Measurements from ENCODE around the gene PRDM16.

PRDM16 gene

DNA sequence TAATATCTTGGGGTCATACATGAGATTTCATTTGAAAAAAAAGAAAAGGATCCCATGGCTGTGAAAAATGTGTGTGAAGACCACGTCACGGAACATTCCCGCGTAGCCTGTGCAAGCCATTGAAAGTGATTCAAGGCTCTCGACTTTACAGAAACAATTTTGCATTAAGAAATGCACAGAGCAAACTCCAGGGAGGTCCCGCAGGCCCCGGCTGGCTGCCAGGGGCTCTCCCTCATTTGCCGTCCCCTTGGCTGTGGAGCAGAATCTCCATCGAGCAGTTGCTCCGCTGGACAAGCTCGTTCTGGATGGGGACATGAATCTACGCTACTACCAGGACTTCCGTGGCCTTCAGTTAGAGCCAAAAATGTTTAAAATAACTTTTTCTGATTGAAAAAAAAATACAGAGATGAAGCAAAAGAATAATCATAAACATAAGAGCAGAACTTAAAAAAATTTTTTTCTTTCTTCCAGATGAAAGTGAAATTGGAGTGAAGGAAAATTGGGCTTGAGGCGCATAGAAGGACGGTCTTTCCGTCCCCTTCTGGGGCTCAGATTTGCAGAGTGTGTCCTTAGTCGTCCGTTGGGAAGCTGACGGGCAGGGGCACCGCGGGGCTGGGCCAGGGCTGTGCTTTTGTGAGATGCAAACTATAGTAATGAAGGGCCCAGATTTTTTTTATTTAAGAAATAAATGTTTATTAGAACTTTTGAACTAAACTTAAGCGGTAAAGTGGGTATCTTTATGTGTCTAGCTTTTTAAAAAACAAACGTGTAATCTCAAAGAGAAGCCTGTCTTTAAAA lies 317.4 kb downstream of the PRDM16 start:
- H3K9me3 ChIP-seq (ENCODE audit: control insufficient read depth in 2 of 2, low read length in 2 of 2): no peaks in the 10 kb centered on the region

DNA sequence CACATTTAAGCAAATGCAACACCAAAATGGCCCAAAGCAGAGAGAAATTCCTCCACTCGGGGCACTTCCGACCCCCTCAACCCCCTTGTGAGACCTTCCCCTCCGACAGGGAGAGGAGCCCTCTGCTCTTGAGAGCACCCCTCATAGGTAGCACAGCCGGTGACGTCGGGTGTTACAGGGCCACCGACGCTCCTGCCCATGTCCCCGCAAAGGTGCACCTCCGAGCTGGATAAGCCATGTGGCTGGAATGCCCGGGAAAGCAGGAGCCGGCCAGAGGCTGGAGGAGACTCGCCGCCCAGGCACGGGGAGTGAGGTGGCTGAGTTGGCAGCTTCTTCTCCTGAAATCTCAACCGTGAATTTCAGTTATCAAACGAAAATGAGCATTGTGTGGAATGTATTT lies 318.4 kb downstream of the PRDM16 start:
- Histone ChIP-seq H3K4me3 (ENCODE audit: low read length in 2 of 2) (no peak overlapping the region), H3K4me1 (ENCODE audit: control insufficient read depth in 2 of 2, insufficient read depth in 2 of 2, low read length in 2 of 2) (no peaks in the 10 kb centered on the region), H3K27ac (ENCODE audit: low read depth in 2 of 2, low read length in 2 of 2) (no peak overlapping the region), H3K9ac (ENCODE audit: low read depth in 1 of 2, low read length in 2 of 2) (no peak overlapping the region), H3K9me3 (ENCODE audit: control insufficient read depth in 2 of 2, low read length in 2 of 2) (no peaks in the 10 kb centered on the region), H3K36me3 (ENCODE audit: control insufficient read depth in 2 of 2, insufficient read depth in 2 of 2, low read length in 2 of 2) (no peaks in the 10 kb centered on the region), H3K27me3 (ENCODE audit: control insufficient read depth in 2 of 2, insufficient read depth in 2 of 2, low read length in 2 of 2) (no peaks in the 10 kb centered on the region)

More for the DNA sequence above, 317.4 kb downstream of the PRDM16 start:
- no peaks in the 10 kb centered on the region for H3K27me3 ChIP-seq (ENCODE audit: control insufficient read depth in 2 of 2, insufficient read depth in 2 of 2, low read length in 2 of 2)
- no peaks in the 10 kb centered on the region for H3K4me1 ChIP-seq (ENCODE audit: control insufficient read depth in 2 of 2, insufficient read depth in 2 of 2, low read length in 2 of 2)
- H3K27ac ChIP-seq (ENCODE audit: low read depth in 2 of 2, low read length in 2 of 2): no peak overlapping the region
- H3K4me3 ChIP-seq (ENCODE audit: low read length in 2 of 2): no peak overlapping the region
- no peaks in the 10 kb centered on the region for H3K36me3 ChIP-seq (ENCODE audit: control insufficient read depth in 2 of 2, insufficient read depth in 2 of 2, low read length in 2 of 2)
- no peak overlapping the region for H3K9ac ChIP-seq (ENCODE audit: low read depth in 1 of 2, low read length in 2 of 2)

DNA sequence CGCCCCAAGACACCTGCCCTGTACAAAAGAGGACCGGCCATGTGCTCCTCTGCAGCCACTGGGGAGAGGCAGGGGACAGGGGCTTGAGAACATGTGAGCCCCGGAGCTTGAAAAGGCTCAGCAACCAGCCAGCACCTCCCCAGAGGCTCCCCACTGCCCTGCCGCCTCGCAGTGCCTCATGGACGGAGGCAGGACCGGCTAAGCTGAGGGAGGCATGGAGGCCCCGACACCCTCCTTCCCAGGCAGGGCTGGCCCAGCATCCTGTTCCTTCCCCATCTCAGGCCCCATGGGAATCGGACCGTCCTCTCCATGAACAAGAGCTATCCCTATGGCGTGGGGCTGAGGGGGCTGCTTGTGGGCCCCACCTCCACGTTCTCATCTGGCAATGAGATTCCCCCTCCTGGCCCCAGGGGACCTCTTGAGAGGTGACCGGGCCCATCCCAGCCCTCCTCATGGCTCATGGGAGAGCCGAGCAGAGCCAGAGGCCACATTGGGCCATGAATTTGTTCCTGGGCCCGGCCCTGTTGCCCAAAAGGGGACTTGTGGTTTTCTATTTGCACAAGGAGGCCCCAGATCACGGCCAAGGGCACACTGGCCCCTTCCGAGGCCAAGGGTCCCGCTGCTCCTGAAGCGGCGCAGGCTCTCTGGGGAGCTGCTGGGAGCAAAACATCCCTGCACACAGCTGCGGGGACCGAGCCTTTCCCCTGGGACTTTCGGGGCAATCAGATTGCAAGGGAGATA lies 320.3 kb downstream of the PRDM16 start:
- Histone ChIP-seq H3K4me1 (ENCODE audit: control insufficient read depth in 2 of 2, insufficient read depth in 2 of 2, low read length in 2 of 2) (peaks cover 5 to 8% of the 10 kb centered on the region in 2 donors), H3K9ac (ENCODE audit: low read depth in 1 of 2, low read length in 2 of 2) (no peak overlapping the region), H3K27ac (ENCODE audit: low read depth in 2 of 2, low read length in 2 of 2) (no peak overlapping the region), H3K27me3 (ENCODE audit: control insufficient read depth in 2 of 2, insufficient read depth in 2 of 2, low read length in 2 of 2) (peaks cover 8 to 10% of the 10 kb centered on the region in 2 donors), H3K4me3 (ENCODE audit: low read length in 2 of 2) (no peak overlapping the region), H3K9me3 (ENCODE audit: control insufficient read depth in 2 of 2, low read length in 2 of 2) (no peaks in the 10 kb centered on the region), H3K36me3 (ENCODE audit: control insufficient read depth in 2 of 2, insufficient read depth in 2 of 2, low read length in 2 of 2) (no peaks in the 10 kb centered on the region)

DNA sequence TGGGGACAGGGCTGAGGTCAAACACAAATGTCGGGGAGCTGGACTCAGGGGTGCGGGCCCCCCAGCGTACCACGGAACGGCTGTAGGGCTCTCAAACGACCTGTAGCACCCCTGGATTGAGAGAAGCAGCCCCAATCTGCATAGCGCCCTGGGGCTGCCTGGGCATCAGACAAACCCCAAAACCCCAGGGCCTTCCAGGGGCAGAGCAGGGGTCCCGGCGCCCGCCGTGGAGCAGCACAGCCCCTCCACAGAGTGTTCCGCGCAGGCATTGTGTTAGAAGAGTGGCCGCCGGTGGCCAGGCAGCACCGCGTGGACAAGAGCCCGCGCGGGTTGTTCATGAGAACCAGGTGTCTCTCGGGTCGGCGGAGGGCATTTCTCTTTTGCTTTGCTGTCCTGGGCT lies 321.3 kb downstream of the PRDM16 start:
- H3K36me3 ChIP-seq (ENCODE audit: control insufficient read depth in 2 of 2, insufficient read depth in 2 of 2, low read length in 2 of 2): no peaks in the 10 kb centered on the region
- no peak overlapping the region for H3K27ac ChIP-seq (ENCODE audit: low read depth in 2 of 2, low read length in 2 of 2)

GRCh38 chr1:3391711-3392110 lies 322.7 kb downstream of the PRDM16 start:
- Histone ChIP-seq H3K27ac (ENCODE audit: low read depth in 2 of 2, low read length in 2 of 2) (no peak overlapping the region), H3K36me3 (ENCODE audit: control insufficient read depth in 2 of 2, insufficient read depth in 2 of 2, low read length in 2 of 2) (no peaks in the 10 kb centered on the region), H3K4me3 (ENCODE audit: low read length in 2 of 2) (no peak overlapping the region), H3K27me3 (ENCODE audit: control insufficient read depth in 2 of 2, insufficient read depth in 2 of 2, low read length in 2 of 2) (peaks cover 13 to 15% of the 10 kb centered on the region in 2 donors), H3K9ac (ENCODE audit: low read depth in 1 of 2, low read length in 2 of 2) (no peak overlapping the region), H3K9me3 (ENCODE audit: control insufficient read depth in 2 of 2, low read length in 2 of 2) (no peaks in the 10 kb centered on the region), H3K4me1 (ENCODE audit: control insufficient read depth in 2 of 2, insufficient read depth in 2 of 2, low read length in 2 of 2) (peaks cover 5 to 8% of the 10 kb centered on the region in 2 donors)

More for the DNA sequence above, 321.3 kb downstream of the PRDM16 start:
- H3K27me3 ChIP-seq (ENCODE audit: control insufficient read depth in 2 of 2, insufficient read depth in 2 of 2, low read length in 2 of 2): peaks cover 13 to 14% of the 10 kb centered on the region in 2 donors
- H3K9ac ChIP-seq (ENCODE audit: low read depth in 1 of 2, low read length in 2 of 2): no peak overlapping the region
- no peaks in the 10 kb centered on the region for H3K9me3 ChIP-seq (ENCODE audit: control insufficient read depth in 2 of 2, low read length in 2 of 2)
- no peak overlapping the region for H3K4me3 ChIP-seq (ENCODE audit: low read length in 2 of 2)
- H3K4me1 ChIP-seq (ENCODE audit: control insufficient read depth in 2 of 2, insufficient read depth in 2 of 2, low read length in 2 of 2): peaks cover 5 to 8% of the 10 kb centered on the region in 2 donors

- no peaks in the 10 kb centered on the region for H3K36me3 ChIP-seq (ENCODE audit: control insufficient read depth in 2 of 2, insufficient read depth in 2 of 2, low read length in 2 of 2)
- H3K4me3 ChIP-seq (ENCODE audit: low read length in 2 of 2): peak overlapping the region; percentile 23 to 26
- peak overlapping the region in 1 of 2 donors; percentile 13 for H3K27ac ChIP-seq (ENCODE audit: low read depth in 2 of 2, low read length in 2 of 2)
- H3K9ac ChIP-seq (ENCODE audit: low read depth in 1 of 2, low read length in 2 of 2): no peak overlapping the region
- peaks cover 13 to 15% of the 10 kb centered on the region in 2 donors for H3K27me3 ChIP-seq (ENCODE audit: control insufficient read depth in 2 of 2, insufficient read depth in 2 of 2, low read length in 2 of 2)
- peaks cover 5 to 8% of the 10 kb centered on the region in 2 donors for H3K4me1 ChIP-seq (ENCODE audit: control insufficient read depth in 2 of 2, insufficient read depth in 2 of 2, low read length in 2 of 2)
- no peaks in the 10 kb centered on the region for H3K9me3 ChIP-seq (ENCODE audit: control insufficient read depth in 2 of 2, low read length in 2 of 2)
Observed at GRCh38 chr1:3393024-3393986, 324.3 kb downstream of the PRDM16 start.

DNA sequence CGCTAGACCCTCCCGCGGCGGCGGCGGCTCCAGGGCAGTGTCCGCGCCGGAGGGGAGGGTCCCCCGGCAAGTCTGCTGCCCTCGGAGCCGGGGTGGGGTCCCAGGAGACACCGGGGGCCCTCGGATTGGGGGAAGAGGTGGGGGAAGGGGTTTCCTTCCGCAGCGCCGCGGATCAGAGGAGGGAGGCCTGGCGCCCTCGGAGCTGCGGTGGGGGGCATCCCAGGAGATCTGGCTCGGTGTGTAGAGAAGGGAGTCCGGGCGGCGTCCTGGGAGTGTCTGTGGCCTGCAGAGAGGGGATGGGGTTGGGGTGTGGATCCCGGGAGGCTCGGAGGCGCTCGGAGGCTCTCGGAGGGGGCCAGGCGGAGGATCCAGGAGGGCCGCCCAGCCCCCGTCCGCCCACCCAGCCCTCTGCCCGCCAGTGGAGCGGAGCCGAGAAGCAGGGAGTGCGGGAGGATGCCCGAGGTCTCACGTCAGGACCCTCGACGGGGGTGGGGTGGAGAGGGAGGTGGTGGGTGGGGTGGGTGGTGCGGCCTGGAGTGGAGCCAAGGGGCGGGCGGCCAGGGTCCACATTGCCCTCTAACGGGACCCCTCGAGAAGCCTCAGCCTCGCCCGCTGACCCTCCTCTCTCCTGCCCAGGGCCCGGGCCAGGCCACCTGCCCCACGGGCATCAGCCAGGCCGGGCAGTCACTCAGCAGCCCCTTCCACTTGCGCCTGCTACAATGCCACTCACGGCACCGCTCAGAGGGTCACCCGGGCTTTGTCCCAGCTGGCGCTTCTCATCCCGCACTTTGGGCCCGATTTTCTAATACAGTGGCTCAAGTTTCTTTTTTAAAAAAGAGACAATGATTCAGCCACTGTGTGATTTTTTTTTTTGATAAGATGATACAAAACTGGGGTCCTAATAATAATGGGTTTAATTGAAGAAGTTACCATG lies 325.3 kb downstream of the PRDM16 start:
- Histone ChIP-seq H3K36me3 (ENCODE audit: control insufficient read depth in 2 of 2, insufficient read depth in 2 of 2, low read length in 2 of 2) (no peaks in the 10 kb centered on the region), H3K4me3 (ENCODE audit: low read length in 2 of 2) (no peak overlapping the region), H3K27ac (ENCODE audit: low read depth in 2 of 2, low read length in 2 of 2) (no peak overlapping the region), H3K9me3 (ENCODE audit: control insufficient read depth in 2 of 2, low read length in 2 of 2) (no peaks in the 10 kb centered on the region), H3K27me3 (ENCODE audit: control insufficient read depth in 2 of 2, insufficient read depth in 2 of 2, low read length in 2 of 2) (peaks cover 13 to 15% of the 10 kb centered on the region in 2 donors), H3K9ac (ENCODE audit: low read depth in 1 of 2, low read length in 2 of 2) (no peak overlapping the region), H3K4me1 (ENCODE audit: control insufficient read depth in 2 of 2, insufficient read depth in 2 of 2, low read length in 2 of 2) (peaks cover 5 to 8% of the 10 kb centered on the region in 2 donors)

DNA sequence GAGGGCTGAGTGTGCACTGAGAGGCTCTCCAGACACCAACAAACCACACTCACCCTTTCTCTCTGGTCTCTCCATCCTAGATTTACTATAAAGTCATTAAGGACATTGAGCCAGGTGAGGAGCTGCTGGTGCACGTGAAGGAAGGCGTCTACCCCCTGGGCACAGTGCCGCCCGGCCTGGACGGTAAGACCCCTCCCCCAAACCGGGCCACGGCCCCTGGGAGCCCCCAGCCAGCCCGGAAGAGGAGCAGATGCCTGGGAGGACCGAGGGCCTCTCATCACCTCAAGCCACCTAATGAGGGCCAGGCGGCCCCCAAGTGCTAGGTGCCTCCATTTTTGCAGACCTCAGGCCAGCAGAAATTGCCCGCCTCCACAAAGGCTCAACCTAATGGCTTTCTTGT lies 327.4 kb downstream of the PRDM16 start:
- Histone ChIP-seq H3K36me3 (ENCODE audit: control insufficient read depth in 2 of 2, insufficient read depth in 2 of 2, low read length in 2 of 2) (no peaks in the 10 kb centered on the region), H3K27me3 (ENCODE audit: control insufficient read depth in 2 of 2, insufficient read depth in 2 of 2, low read length in 2 of 2) (peaks cover 13 to 15% of the 10 kb centered on the region in 2 donors), H3K27ac (ENCODE audit: low read depth in 2 of 2, low read length in 2 of 2) (no peak overlapping the region), H3K4me1 (ENCODE audit: control insufficient read depth in 2 of 2, insufficient read depth in 2 of 2, low read length in 2 of 2) (peaks cover 5 to 8% of the 10 kb centered on the region in 2 donors), H3K9ac (ENCODE audit: low read depth in 1 of 2, low read length in 2 of 2) (no peak overlapping the region), H3K4me3 (ENCODE audit: low read length in 2 of 2) (no peak overlapping the region), H3K9me3 (ENCODE audit: control insufficient read depth in 2 of 2, low read length in 2 of 2) (no peaks in the 10 kb centered on the region)

DNA sequence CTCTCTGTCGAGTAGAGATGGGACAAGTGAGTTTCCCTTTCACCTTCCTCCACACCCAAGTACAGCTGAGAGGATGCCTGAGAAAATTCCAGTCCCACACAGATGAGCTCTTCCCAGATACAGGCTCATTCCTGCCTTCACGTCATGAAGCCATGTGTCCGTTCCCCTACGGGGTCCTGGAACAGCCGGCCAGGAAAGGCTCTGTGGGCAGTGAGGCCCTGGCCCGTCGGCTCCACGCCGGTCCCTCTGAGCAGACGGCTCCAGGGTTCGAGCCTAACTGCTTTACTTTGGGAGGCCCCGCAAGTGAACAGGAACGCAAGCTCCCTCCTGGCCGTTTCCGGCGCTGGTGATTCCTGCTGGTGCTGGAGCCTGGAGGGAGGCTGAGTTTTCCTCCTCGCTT lies 328.3 kb downstream of the PRDM16 start:
- Histone ChIP-seq H3K36me3 (ENCODE audit: control insufficient read depth in 2 of 2, insufficient read depth in 2 of 2, low read length in 2 of 2) (no peaks in the 10 kb centered on the region), H3K9ac (ENCODE audit: low read depth in 1 of 2, low read length in 2 of 2) (no peak overlapping the region), H3K9me3 (ENCODE audit: control insufficient read depth in 2 of 2, low read length in 2 of 2) (no peaks in the 10 kb centered on the region), H3K27me3 (ENCODE audit: control insufficient read depth in 2 of 2, insufficient read depth in 2 of 2, low read length in 2 of 2) (peaks cover 13 to 15% of the 10 kb centered on the region in 2 donors), H3K4me3 (ENCODE audit: low read length in 2 of 2) (no peak overlapping the region), H3K27ac (ENCODE audit: low read depth in 2 of 2, low read length in 2 of 2) (no peak overlapping the region), H3K4me1 (ENCODE audit: control insufficient read depth in 2 of 2, insufficient read depth in 2 of 2, low read length in 2 of 2) (peaks cover 5 to 8% of the 10 kb centered on the region in 2 donors)

All from mucosa of rectum (tissue), 2 donors.